ENCODE measurements around the gene CNNM2.

DNA sequence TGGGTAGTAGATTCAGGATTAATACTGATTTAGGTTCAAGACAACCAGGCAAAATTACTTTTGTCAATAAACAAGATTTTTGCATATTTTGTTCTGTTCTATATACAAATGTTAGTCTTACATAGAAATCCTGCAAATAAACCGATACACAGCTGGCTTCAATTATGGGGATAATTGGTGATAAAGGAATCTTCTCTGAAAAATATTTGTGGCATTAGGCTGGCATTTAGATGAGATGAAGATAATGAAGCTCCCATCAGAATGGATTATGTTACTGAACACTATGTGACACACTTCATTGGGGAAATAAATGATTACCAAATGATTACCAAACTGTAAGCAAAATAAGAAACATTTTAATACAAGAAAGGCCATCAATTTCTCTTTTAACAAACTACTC, 209.1 kb downstream of the CNNM2 start:
- TF ChIP-seq EZH2phosphoT487 (IDR thresholded peaks at IDR 0.05; ENCODE audit: borderline replicate concordance), result no peak
- TF ChIP-seq, protein P1, sequence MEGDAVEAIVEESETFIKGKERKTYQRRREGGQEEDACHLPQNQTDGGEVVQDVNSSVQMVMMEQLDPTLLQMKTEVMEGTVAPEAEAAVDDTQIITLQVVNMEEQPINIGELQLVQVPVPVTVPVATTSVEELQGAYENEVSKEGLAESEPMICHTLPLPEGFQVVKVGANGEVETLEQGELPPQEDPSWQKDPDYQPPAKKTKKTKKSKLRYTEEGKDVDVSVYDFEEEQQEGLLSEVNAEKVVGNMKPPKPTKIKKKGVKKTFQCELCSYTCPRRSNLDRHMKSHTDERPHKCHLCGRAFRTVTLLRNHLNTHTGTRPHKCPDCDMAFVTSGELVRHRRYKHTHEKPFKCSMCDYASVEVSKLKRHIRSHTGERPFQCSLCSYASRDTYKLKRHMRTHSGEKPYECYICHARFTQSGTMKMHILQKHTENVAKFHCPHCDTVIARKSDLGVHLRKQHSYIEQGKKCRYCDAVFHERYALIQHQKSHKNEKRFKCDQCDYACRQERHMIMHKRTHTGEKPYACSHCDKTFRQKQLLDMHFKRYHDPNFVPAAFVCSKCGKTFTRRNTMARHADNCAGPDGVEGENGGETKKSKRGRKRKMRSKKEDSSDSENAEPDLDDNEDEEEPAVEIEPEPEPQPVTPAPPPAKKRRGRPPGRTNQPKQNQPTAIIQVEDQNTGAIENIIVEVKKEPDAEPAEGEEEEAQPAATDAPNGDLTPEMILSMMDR (IDR thresholded peaks at IDR 0.05 in 2 of 3, conservative IDR thresholded peaks at IDR 0.05 in 1 of 3; ENCODE audit: borderline replicate concordance in 1 of 3, insufficient read depth in 1 of 3, low read depth in 2 of 3, low read length in 2 of 3), result no peak
